SIG-M5 treated with dmso at 0.1 percent for 504 hours (cell line): Measurements from ENCODE around the gene CEACAM7.
A peak's percentile ranks its signal among the peaks of the same experiment; 100 is the strongest.
"Not testable (repeated sequence)": the region's sequence is repeated elsewhere in the genome, so short reads cannot be mapped to it uniquely, and the experiment has no call there.

Experiments
- DNase-seq: peaks from one replicate; lab custom pipeline; 2025; ENCODE audit not compliant: unreplicated experiment; lab: John Stamatoyannopoulos, UW

The CEACAM7 gene

DNA sequence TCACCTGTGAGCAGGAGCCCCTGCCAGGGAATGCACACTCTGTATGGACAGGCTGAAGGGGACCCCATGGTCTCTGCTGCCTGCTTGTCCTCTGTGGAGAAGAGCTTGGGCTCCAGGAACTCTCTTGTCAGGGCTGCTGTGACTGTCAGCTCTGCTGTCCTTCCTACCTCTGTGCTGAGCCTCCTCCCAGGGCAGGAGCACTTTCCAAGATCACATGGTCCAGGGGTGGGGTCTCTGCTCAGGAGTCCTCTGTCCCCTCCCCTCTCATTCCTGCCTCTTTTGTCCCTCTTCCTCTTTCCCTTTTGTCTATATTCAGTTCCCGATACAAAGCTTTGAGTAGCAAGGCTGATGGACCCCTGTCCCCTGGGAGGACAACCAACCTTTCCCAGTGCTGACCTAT is at the start of gene CEACAM7:
Gene CEACAM7, minus strand, starts transcription at position 173 of the 400 bp plus-strand sequence. Its CDS starts 105 bp downstream, at position 68.
- no peak for DNase-seq

- peak; percentile 11 for DNase-seq
Measured at GRCh38 chr19:41735071-41735600, 47.1 kb upstream of the CEACAM7 start.

DNA sequence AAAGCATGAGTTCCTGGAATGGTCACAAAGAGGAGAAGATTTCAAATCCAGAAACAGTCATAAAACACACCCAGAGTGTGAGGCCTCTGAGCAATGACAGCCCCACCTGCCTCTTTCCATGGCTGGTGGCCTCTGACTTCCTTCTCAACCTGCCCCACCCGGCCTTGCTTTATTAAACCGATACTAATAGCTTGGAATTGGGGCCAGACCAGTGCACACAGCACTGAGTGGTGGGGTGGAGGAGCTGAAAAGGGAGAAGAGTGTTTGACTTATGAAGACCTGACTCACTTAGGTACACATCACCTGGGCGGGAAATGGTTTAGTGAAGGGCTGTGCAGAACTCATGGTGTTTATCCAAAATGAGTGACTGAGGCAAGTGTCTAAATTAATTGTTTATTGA is 46.5 kb upstream of the CEACAM7 start:
- DNase-seq, result peak; percentile 11

- DNase-seq, result no peak
Measured at GRCh38 chr19:41734156-41734555, 46.1 kb upstream of the CEACAM7 start.

DNA sequence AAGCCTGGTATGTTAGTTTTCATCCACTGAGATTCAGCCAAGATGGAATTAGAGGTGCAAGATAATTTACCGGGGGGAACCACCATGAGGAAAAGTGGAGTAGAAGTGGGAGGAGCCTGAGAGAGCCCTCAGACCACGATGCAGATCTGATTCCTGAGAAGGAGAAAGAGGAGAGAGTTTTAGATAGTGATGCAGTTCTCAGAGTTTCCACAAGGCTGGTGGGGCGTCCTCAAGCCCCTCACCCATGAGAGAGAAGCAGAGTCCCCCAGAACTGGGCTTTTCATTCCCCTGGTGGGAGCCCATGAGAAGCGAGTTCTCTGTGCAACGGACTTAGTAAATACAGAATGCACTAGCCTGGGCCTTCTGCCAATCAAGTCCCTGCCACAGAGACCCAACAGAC is 38.4 kb upstream of the CEACAM7 start:
- DNase-seq, result no peak

- no peak for DNase-seq
Measured at GRCh38 chr19:41720103-41720502, 32.0 kb upstream of the CEACAM7 start.

- DNase-seq, result no peak
Measured at GRCh38 chr19:41718761-41719160, 30.7 kb upstream of the CEACAM7 start.

- no peak for DNase-seq
Measured at GRCh38 chr19:41714598-41714997, 26.5 kb upstream of the CEACAM7 start.

- DNase-seq, result no peak
Measured at GRCh38 chr19:41711376-41712261, 23.5 kb upstream of the CEACAM7 start.

GRCh38 chr19:41709951-41710645 is 22.0 kb upstream of the CEACAM7 start:
- no peak for DNase-seq

DNA sequence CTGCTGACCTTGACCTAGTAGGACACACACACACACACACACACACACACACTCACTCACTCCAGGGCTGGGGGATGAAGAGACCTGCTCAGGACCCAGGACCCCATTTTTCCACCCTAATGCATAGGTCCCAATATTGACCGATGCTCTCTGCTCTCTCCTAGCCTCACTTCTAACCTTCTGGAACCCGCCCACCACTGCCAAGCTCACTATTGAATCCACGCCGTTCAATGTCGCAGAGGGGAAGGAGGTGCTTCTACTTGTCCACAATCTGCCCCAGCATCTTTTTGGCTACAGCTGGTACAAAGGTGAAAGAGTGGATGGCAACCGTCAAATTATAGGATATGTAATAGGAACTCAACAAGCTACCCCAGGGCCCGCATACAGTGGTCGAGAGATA is 21.4 kb upstream of the CEACAM7 start:
- DNase-seq, result not testable (repeated sequence)

GRCh38 chr19:41708481-41708880 is 20.4 kb upstream of the CEACAM7 start, which contains the start of gene CEACAM5:
Gene CEACAM5, plus strand, starts transcription at chr19:41708626. Its CDS starts 106 bp downstream, at chr19:41708732.
- DNase-seq, result peak; percentile 3

GRCh38 chr19:41707871-41708371 is 19.9 kb upstream of the CEACAM7 start:
- no peak for DNase-seq

DNA sequence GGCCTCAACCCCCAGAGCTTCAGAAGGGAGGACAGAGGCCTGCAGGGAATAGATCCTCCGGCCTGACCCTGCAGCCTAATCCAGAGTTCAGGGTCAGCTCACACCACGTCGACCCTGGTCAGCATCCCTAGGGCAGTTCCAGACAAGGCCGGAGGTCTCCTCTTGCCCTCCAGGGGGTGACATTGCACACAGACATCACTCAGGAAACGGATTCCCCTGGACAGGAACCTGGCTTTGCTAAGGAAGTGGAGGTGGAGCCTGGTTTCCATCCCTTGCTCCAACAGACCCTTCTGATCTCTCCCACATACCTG is 19.4 kb upstream of the CEACAM7 start:
- DNase-seq, result no peak

- DNase-seq, result peak; percentile 56
Measured at GRCh38 chr19:41706741-41707501, 18.9 kb upstream of the CEACAM7 start.

DNA sequence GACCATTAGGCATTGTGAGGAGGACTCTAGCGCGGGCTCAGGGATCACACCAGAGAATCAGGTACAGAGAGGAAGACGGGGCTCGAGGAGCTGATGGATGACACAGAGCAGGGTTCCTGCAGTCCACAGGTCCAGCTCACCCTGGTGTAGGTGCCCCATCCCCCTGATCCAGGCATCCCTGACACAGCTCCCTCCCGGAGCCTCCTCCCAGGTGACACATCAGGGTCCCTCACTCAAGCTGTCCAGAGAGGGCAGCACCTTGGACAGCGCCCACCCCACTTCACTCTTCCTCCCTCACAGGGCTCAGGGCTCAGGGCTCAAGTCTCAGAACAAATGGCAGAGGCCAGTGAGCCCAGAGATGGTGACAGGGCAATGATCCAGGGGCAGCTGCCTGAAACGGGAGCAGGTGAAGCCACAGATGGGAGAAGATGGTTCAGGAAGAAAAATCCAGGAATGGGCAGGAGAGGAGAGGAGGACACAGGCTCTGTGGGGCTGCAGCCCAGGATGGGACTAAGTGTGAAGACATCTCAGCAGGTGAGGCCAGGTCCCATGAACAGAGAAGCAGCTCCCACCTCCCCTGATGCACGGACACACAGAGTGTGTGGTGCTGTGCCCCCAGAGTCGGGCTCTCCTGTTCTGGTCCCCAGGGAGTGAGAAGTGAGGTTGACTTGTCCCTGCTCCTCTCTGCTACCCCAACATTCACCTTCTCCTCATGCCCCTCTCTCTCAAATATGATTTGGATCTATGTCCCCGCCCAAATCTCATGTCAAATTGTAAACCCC is 17.5 kb upstream of the CEACAM7 start:
- DNase-seq, result peak; percentile 8

- DNase-seq, result no peak
Measured at GRCh38 chr19:41703602-41704293, 15.7 kb upstream of the CEACAM7 start.

DNA sequence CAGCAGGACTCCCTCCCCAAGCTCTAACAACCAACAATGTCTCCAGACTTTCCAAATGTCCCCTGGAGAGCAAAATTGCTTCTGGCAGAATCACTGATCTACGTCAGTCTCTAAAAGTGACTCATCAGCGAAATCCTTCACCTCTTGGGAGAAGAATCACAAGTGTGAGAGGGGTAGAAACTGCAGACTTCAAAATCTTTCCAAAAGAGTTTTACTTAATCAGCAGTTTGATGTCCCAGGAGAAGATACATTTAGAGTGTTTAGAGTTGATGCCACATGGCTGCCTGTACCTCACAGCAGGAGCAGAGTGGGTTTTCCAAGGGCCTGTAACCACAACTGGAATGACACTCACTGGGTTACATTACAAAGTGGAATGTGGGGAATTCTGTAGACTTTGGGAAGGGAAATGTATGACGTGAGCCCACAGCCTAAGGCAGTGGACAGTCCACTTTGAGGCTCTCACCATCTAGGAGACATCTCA is 14.1 kb upstream of the CEACAM7 start:
- DNase-seq, result no peak

DNA sequence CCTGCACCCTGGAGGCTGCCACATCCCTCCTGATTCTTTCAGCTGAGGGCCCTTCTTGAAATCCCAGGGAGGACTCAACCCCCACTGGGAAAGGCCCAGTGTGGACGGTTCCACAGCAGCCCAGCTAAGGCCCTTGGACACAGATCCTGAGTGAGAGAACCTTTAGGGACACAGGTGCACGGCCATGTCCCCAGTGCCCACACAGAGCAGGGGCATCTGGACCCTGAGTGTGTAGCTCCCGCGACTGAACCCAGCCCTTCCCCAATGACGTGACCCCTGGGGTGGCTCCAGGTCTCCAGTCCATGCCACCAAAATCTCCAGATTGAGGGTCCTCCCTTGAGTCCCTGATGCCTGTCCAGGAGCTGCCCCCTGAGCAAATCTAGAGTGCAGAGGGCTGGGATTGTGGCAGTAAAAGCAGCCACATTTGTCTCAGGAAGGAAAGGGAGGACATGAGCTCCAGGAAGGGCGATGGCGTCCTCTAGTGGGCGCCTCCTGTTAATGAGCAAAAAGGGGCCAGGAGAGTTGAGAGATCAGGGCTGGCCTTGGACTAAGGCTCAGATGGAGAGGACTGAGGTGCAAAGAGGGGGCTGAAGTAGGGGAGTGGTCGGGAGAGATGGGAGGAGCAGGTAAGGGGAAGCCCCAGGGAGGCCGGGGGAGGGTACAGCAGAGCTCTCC is 13.5 kb upstream of the CEACAM7 start:
- peak; percentile 7 for DNase-seq
